Panc1 (cell line): ENCODE results near the gene CHST5. TPM values are rescaled to one million over a fixed set of nuclear protein-coding genes. Genes with fewer than 3 reads are reported as not detected.

Source experiments
- ATAC-seq: fragments of 200-7000 bp; cut with Tn5 transposase; 2 replicates; pipeline ENCODE4 v1.9.1; 2020; ENCODE audit warnings: mild to moderate bottlenecking, moderate library complexity
- BruUV-seq: library from RNA; stranded (reverse); fragments of 400-500 nt; replicated peaks from 2 replicates; lab custom pipeline; 2021; lab: Mats Ljungman, UMichigan
- CTCF ChIA-PET: fragments of 300-600 bp; sonication (Branson Sonifier 250); formaldehyde crosslinking; loops from one replicate; lab custom pipeline; 2022; ENCODE audit warnings: antibody characterized with exemption; lab: Charles Lee
- POLR2A ChIA-PET: fragments of 300-600 bp; sonication (Branson Sonifier 250); formaldehyde crosslinking; loops from one replicate; lab custom pipeline; 2022; ENCODE audit warnings: antibody characterized with exemption; lab: Charles Lee
- DNase-seq: peaks from one replicate; pipeline ENCODE4 v3.0.0-alpha.2; 2010; ENCODE audit warnings: low read depth, low spot score
- H3K27ac ChIP-seq: 2 replicates; pipeline ENCODE4 v1.5.1; 2011; ENCODE audit warnings: mild to moderate bottlenecking, low read length, inconsistent platforms
- H3K27me3 ChIP-seq: fragments of 200-500 bp; sonication (Bioruptor generic); 2 replicates; pipeline ENCODE4 v1.6.0; 2014; ENCODE audit warnings: low read length, inconsistent platforms; ENCODE audit not compliant: control insufficient read depth, insufficient read depth
- H3K36me3 ChIP-seq: fragments of 200-500 bp; sonication (Bioruptor generic); 2 replicates; pipeline ENCODE4 v1.5.1; 2014; ENCODE audit warnings: inconsistent platforms, mild to moderate bottlenecking, low read length, moderate library complexity; ENCODE audit not compliant: control insufficient read depth, insufficient read depth
- H3K4me1 ChIP-seq: 2 replicates; pipeline ENCODE4 v1.5.1; 2011; ENCODE audit warnings: inconsistent platforms, mild to moderate bottlenecking, low read length, moderate library complexity; ENCODE audit not compliant: control insufficient read depth, insufficient read depth
- H3K4me3 ChIP-seq, 2 experiments: 2 replicates each; pipeline ENCODE4 v1.5.1; 2011 to 2012; ENCODE audit warnings: low read depth in 2 of 2, low read length in 2 of 2, mild to moderate bottlenecking in 2 of 2, inconsistent platforms in 1 of 2, moderate library complexity in 1 of 2
- H3K9me3 ChIP-seq: fragments of 200-500 bp; sonication (Bioruptor generic); 2 replicates; pipeline ENCODE4 v1.5.1; 2014; ENCODE audit warnings: low read depth, mild to moderate bottlenecking, inconsistent platforms, low read length, moderate library complexity; ENCODE audit not compliant: control insufficient read depth, insufficient read depth
- CTCF ChIP-seq: fragments of 450-650 bp; IDR thresholded peaks from 2 replicates; pipeline ENCODE4 v1.5.1; 2017; ENCODE audit warnings: mild to moderate bottlenecking
- POLR2AphosphoS5 ChIP-seq: IDR thresholded peaks from 2 replicates; pipeline ENCODE4 v1.6.1; 2012; ENCODE audit warnings: mild to moderate bottlenecking, low read depth, low read length, moderate library complexity
- REST ChIP-seq, 2 experiments: IDR thresholded peaks; 2 replicates each; pipeline ENCODE4 v1.6.1; 2011 to 2012; ENCODE audit warnings: low read depth in 2 of 2, control low read depth in 1 of 2, low read length in 1 of 2, mild to moderate bottlenecking in 1 of 2, moderate library complexity in 1 of 2; ENCODE audit not compliant: insufficient read depth in 1 of 2
- SIN3A ChIP-seq: IDR thresholded peaks from 2 replicates; pipeline ENCODE4 v1.6.1; 2012; ENCODE audit warnings: low read depth, mild to moderate bottlenecking, low read length, moderate library complexity, borderline replicate concordance; ENCODE audit not compliant: insufficient read depth
- TCF7L2 ChIP-seq: IDR thresholded peaks from 2 replicates; pipeline ENCODE4 v1.6.1; 2011; ENCODE audit warnings: mild to moderate bottlenecking, low read depth, low read length, inconsistent platforms
- in situ Hi-C: cut with HindIII; loops from 2 replicates; pipeline ENCODE4 v1.10.0; 2016; ENCODE audit warnings: low sequenced_read_pairs, low pct_unique_long_range_greater_than_20kb
- intact Hi-C: fragments of 100-400 bp; cut with micrococcal nuclease; formaldehyde crosslinking; loops from one replicate; pipeline ENCODE4 v1.10.0; 2022; ENCODE audit not compliant: unreplicated experiment
- total RNA-seq: library from RNA; stranded (reverse); gene quantifications from one replicate; pipeline ENCODE4 v1.2.1, GENCODE V29; 2021; ENCODE audit not compliant: unreplicated experiment

Gene CHST5
- total RNA-seq, 1 experiment from 2014 or later, result 0.15 TPM

- intact Hi-C loops (no loop called here), in situ Hi-C loops (no loop called here)
- ChIA-PET CTCF (no interaction called here), POLR2A (no interaction called here)
- no peak overlapping the region for H3K27ac ChIP-seq
- H3K4me3 ChIP-seq, result no peak overlapping the region
- H3K9me3 ChIP-seq, result no peaks in the 10 kb centered on the region
- no TSS peak for BruUV-seq
- H3K27me3 ChIP-seq, result no peaks in the 10 kb centered on the region
- ATAC-seq (no peak), DNase-seq (no peak)
- no peaks in the 10 kb centered on the region for H3K36me3 ChIP-seq
- no peaks in the 10 kb centered on the region for H3K4me1 ChIP-seq
- TF ChIP-seq TCF7L2 (no peak), SIN3A (no peak), CTCF (no peak), POLR2AphosphoS5 (no peak), REST (IDR thresholded peaks at IDR 0.05; ENCODE audit: insufficient read depth in 1 of 2, low read depth in 2 of 2, low read length in 1 of 2) (no peak)
These were observed 6.6 kb downstream of the CHST5 start for GRCh38 chr16:75529056-75529905.

- in situ Hi-C loops, result no loop called here
- DNase-seq (no peak), ATAC-seq (no peak)
- POLR2A ChIA-PET, result no interaction called here
- Histone ChIP-seq H3K9me3 (no peaks in the 10 kb centered on the region), H3K27ac (no peak overlapping the region), H3K27me3 (no peaks in the 10 kb centered on the region), H3K4me3 (no peak overlapping the region), H3K36me3 (no peaks in the 10 kb centered on the region), H3K4me1 (no peaks in the 10 kb centered on the region)
- intact Hi-C loops, result no loop called here
- CTCF ChIA-PET, result no interaction called here
- TF ChIP-seq TCF7L2 (no peak), CTCF (no peak), REST (IDR thresholded peaks at IDR 0.05; ENCODE audit: insufficient read depth in 1 of 2, low read depth in 2 of 2, low read length in 1 of 2) (no peak), SIN3A (no peak), POLR2AphosphoS5 (no peak)
- no TSS peak for BruUV-seq
These were observed 8.0 kb downstream of the CHST5 start for GRCh38 chr16:75527825-75528299.
